Cardiac muscle cell (in vitro differentiated cells and primary cell): ENCODE data around the gene CA5A. TPM values are rescaled to one million over a fixed set of nuclear protein-coding genes. Genes with fewer than 3 reads are reported as not detected.

Source experiments
- DNase-seq, 2 donors: peaks; one replicate each; pipeline versions ENCODE4 v3.0.0 to v3.0.0-alpha.2; 2010 to 2017; ENCODE audit warnings: low read depth in 1 of 2, low spot score in 1 of 2
- H3K27ac ChIP-seq: fragments of 200-600 bp; sonication (generic); 2 replicates; pipeline ENCODE4 v1.5.1; 2016
- H3K27me3 ChIP-seq: fragments of 200-600 bp; sonication (generic); 2 replicates; pipeline ENCODE4 v1.6.0; 2016; ENCODE audit warnings: control low read depth
- H3K36me3 ChIP-seq: fragments of 200-600 bp; sonication (generic); 2 replicates; pipeline ENCODE4 v1.5.1; 2016; ENCODE audit warnings: control low read depth
- H3K4me1 ChIP-seq: fragments of 200-600 bp; sonication (generic); 2 replicates; pipeline ENCODE4 v1.8.1; 2017; ENCODE audit warnings: low read depth, mild to moderate bottlenecking, mixed run types
- H3K4me3 ChIP-seq: fragments of 200-600 bp; sonication (generic); 2 replicates; pipeline ENCODE4 v1.5.1; 2016; ENCODE audit warnings: mild to moderate bottlenecking
- H3K9me3 ChIP-seq: fragments of 200-600 bp; sonication (generic); 2 replicates; pipeline ENCODE4 v1.5.1; 2017; ENCODE audit warnings: low read depth, mild to moderate bottlenecking, control low read depth
- CTCF ChIP-seq: IDR thresholded peaks from 2 replicates; pipeline ENCODE4 v1.5.1; 2012; ENCODE audit warnings: low read depth, mild to moderate bottlenecking, low read length
- polyA plus RNA-seq: library from polyadenylated mRNA; unstranded; fragments of >200 nt; fragmentation: Nextera tagmentation; extraction: Ambion mirVana; gene quantifications from 2 replicates; pipeline ENCODE4 v1.2.1, GENCODE V29; 2016
- total RNA-seq: library from RNA; depleted of rRNA; stranded (reverse); fragments of >200 nt; gene quantifications from 2 replicates; pipeline ENCODE4 v1.2.3, GENCODE V29; 2016

The CA5A gene
- total and polyA plus RNA-seq, 2 experiments from 2014 or later: not detected

DNA sequence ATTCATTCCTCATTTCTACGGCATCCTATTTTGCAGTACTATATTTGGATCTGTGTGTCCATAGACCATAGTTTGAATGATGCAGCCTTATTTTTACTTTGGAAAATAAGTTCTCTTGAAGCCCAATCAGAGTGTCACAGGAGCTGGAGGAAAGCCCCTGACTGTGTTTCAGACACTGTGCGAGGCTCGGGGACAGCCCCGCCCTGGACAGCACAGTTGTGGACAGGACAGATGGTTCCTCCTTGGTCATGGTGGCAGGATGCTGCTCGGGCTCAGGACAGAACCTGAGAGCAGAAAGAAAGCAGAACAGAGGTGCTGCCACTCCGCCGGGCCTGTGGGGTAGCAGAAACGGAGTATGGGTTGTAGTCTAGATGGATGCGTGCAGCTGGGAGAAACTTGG, 37.8 kb upstream of the CA5A start:
- Histone ChIP-seq H3K27ac (no peak overlapping the region), H3K4me1 (no peaks in the 10 kb centered on the region), H3K36me3 (no peaks in the 10 kb centered on the region), H3K27me3 (no peaks in the 10 kb centered on the region), H3K4me3 (no peak overlapping the region), H3K9me3 (no peaks in the 10 kb centered on the region)
- DNase-seq: no peak
- no peak for TF ChIP-seq CTCF

GRCh38 chr16:87973717-87974116, 37.4 kb upstream of the CA5A start:
- Histone ChIP-seq H3K27ac (no peak overlapping the region), H3K4me1 (no peaks in the 10 kb centered on the region), H3K9me3 (no peaks in the 10 kb centered on the region), H3K4me3 (no peak overlapping the region), H3K27me3 (no peaks in the 10 kb centered on the region), H3K36me3 (no peaks in the 10 kb centered on the region)
- DNase-seq: no peak
- TF ChIP-seq CTCF: no peak

GRCh38 chr16:87971933-87972332, 35.6 kb upstream of the CA5A start:
- no peak overlapping the region for H3K4me3 ChIP-seq
- no peaks in the 10 kb centered on the region for H3K36me3 ChIP-seq
- no peak for TF ChIP-seq CTCF
- no peak overlapping the region for H3K27ac ChIP-seq
- no peaks in the 10 kb centered on the region for H3K27me3 ChIP-seq
- DNase-seq: peak in 1 of 2 donors; percentile 12
- H3K4me1 ChIP-seq: no peaks in the 10 kb centered on the region
- H3K9me3 ChIP-seq: no peaks in the 10 kb centered on the region

GRCh38 chr16:87970186-87970585, 33.9 kb upstream of the CA5A start:
- Histone ChIP-seq H3K27me3 (no peaks in the 10 kb centered on the region), H3K36me3 (no peaks in the 10 kb centered on the region), H3K9me3 (no peaks in the 10 kb centered on the region), H3K4me3 (no peak overlapping the region), H3K4me1 (no peaks in the 10 kb centered on the region), H3K27ac (no peak overlapping the region)
- peak in 1 of 2 donors; percentile 34 for DNase-seq
- TF ChIP-seq CTCF: no peak

DNA sequence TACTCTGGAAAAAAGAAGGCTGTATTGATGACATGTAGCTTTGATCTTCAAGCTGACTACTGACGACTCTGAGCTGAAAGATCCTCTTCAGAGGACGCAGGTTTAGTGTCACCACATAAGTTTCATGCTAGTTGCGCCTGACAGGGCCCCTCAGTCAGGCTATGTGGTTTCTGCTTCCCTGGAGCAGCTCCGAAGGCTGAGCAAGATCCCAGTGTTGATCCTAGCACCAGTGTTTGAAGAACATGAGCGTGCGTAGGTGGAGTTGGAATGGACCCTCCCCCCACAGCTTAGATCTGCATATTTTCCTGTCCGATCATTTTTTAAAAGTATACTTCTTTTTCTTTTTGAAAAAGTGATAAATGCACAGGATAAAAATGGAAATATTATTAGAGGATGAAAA, 32.2 kb upstream of the CA5A start:
- H3K27ac ChIP-seq: no peak overlapping the region
- no peaks in the 10 kb centered on the region for H3K4me1 ChIP-seq
- no peaks in the 10 kb centered on the region for H3K36me3 ChIP-seq
- H3K9me3 ChIP-seq: no peaks in the 10 kb centered on the region
- TF ChIP-seq CTCF: no peak
- no peaks in the 10 kb centered on the region for H3K27me3 ChIP-seq
- peak in 1 of 2 donors; percentile 37 for DNase-seq
- no peak overlapping the region for H3K4me3 ChIP-seq

DNA sequence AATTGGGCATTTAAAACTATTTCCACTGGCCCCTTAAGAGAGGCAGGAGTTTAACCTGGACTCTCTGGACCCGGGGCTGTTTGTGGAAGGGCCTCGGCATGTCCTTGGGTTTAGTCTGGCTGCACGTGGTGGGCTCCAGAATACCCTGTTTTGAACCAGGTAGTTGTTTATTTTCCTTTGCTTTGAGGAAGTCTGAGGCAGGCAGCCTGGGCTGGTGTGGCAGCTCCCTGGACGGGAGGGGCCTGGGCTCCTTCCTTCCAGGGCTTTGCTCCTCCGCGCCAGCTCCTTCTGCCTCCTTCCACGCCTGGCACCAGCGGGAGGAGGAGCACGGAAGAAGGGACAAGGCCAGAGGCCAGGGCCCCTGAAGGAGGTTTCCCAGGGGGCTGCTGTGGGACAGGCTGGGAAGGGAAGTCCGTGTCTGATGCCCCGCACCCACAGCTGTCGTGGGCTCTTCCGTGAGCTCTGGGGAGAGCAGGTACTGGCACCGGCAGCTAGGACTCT, 30.4 kb upstream of the CA5A start:
- Histone ChIP-seq H3K27me3 (no peaks in the 10 kb centered on the region), H3K27ac (no peak overlapping the region), H3K4me3 (no peak overlapping the region), H3K9me3 (no peaks in the 10 kb centered on the region), H3K36me3 (no peaks in the 10 kb centered on the region), H3K4me1 (no peaks in the 10 kb centered on the region)
- DNase-seq: no peak
- TF ChIP-seq CTCF: no peak
